GM18951 (cell line): ENCODE measurements around the gene NR2F1.

Experiments used
- POLR2A ChIP-seq: IDR thresholded peaks from 4 replicates; pipeline ENCODE4 v1.6.1; 2011; ENCODE audit warnings: mild to moderate bottlenecking; ENCODE audit not compliant: insufficient read length, insufficient read depth; ENCODE audit errors: extremely low read depth
- in situ Hi-C: fragments of 300-500 bp; cut with MboI; formaldehyde crosslinking; loops from one replicate; pipeline ENCODE4 v1.12.0; 2022; ENCODE audit warnings: low sequenced_read_pairs, mixed read lengths, inconsistent platforms; ENCODE audit not compliant: unreplicated experiment

Gene NR2F1

GRCh38 chr5:93590493-93590892, 7.5 kb downstream of the NR2F1 start:
- in situ Hi-C loops, result no loop called here
- TF ChIP-seq POLR2A, result no peak

GRCh38 chr5:93591323-93591945, 8.4 kb downstream of the NR2F1 start:
- in situ Hi-C loops, result no loop called here
- no peak for TF ChIP-seq POLR2A

GRCh38 chr5:93592883-93593282, 9.9 kb downstream of the NR2F1 start:
- TF ChIP-seq POLR2A, result no peak
- in situ Hi-C loops, result no loop called here

GRCh38 chr5:93593476-93594131, 10.6 kb downstream of the NR2F1 start:
- TF ChIP-seq POLR2A, result no peak
- in situ Hi-C loops, result no loop called here

GRCh38 chr5:93594591-93595419, 11.8 kb downstream of the NR2F1 start:
- in situ Hi-C loops, result no loop called here

GRCh38 chr5:93595420-93596147, 12.6 kb downstream of the NR2F1 start:
- in situ Hi-C loops, result no loop called here
- TF ChIP-seq POLR2A, result no peak

More at GRCh38 chr5:93594591-93595419, 11.8 kb downstream of the NR2F1 start:
- TF ChIP-seq POLR2A, result no peak

- no peak for TF ChIP-seq POLR2A
- in situ Hi-C loops, result no loop called here
These were observed 13.3 kb downstream of the NR2F1 start for GRCh38 chr5:93596310-93596675.

- no peak for TF ChIP-seq POLR2A
- in situ Hi-C loops, result no loop called here
These were observed 13.9 kb downstream of the NR2F1 start for GRCh38 chr5:93596676-93597490.

- TF ChIP-seq POLR2A, result no peak
- in situ Hi-C loops, result no loop called here
These were observed 15.3 kb downstream of the NR2F1 start for GRCh38 chr5:93598091-93599000.

- in situ Hi-C loops, result no loop called here
These were observed 16.0 kb downstream of the NR2F1 start for GRCh38 chr5:93599001-93599379.

GRCh38 chr5:93599399-93600120, 16.5 kb downstream of the NR2F1 start:
- no peak for TF ChIP-seq POLR2A
- in situ Hi-C loops, result no loop called here

More at GRCh38 chr5:93599001-93599379, 16.0 kb downstream of the NR2F1 start:
- no peak for TF ChIP-seq POLR2A
